ENCODE results near the gene CNTNAP1.

CNTNAP1 gene

DNA sequence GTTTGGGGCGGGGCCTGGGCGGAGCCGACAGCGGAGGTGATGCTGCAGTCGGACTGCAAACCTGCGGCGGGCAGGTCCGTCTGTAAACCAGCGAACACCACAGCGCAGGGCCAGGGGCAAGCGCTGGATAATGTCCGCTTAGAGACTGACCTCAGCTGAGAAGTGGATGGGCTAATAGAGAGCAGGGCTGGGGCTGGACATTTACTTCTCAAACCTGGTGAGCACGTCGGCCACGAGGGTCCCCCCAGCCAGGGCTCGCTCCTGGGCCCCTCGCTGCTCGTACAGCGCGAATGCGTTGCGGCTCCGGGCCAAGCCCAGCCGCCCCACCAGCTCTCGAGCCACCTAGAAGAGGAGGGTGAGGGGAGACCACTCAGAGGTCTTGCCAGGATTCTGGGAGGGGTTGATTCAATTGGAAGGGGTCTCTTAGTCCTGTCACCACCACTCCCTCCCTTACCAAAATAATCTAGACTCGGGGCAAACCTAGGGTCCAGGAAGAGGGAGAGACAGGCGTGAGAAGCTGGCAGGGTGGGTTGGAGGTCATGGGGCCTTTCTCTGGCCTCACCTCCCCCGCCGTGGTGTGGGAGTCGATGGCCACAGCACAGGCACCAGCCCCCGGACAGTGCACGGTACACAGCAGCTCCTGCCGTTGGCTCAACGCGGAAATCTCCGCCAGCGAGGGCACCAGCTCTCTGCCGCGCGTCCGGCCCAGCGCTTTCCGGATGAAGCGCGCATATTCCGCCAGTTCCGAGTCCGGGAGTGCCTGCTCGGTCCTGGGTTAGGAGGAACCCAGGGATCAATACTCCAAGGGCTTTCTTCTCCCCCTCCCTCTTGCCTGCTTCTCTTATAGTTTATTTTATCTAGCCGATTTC, 11.3 kb upstream of the CNTNAP1 start:
- DNase-seq (ENCODE audit: low read depth): no peak

GRCh38 chr17:42672038-42672437, 10.3 kb upstream of the CNTNAP1 start:
- DNase-seq (ENCODE audit: low read depth): no peak

DNA sequence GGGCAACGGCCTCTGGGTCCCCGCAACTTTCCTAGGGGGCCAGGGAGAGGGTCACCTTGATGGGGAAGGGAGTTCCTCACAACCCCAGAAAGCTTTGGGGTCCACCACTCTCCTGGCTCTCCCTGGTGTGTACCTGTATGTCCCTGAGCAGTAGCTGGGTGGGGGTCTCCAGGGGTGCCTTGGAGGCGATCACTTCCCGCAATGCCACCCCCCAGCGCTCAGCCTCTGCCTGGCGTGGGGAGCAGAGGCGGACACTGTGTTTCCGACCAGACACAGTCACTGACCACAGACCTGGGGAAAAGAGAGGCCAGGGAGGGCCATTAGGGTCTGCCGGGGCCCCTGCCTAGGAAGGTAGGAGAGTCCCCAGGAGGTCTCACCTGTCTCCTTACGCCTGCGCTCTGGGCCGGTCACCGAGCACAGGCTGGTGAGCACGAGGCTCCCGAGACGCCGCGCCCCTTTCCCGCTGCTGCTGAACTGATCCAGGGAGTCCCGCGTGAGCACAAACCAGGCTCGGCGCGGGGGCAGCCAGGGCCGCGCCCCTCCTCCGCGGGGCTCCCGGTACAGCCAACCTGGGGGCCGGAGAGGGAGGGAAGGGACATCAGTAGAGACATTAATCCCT, 9.0 kb upstream of the CNTNAP1 start:
- DNase-seq (ENCODE audit: low read depth): no peak

GRCh38 chr17:42673885-42674754, 8.2 kb upstream of the CNTNAP1 start:
- DNase-seq (ENCODE audit: low read depth): no peak

- DNase-seq (ENCODE audit: low read depth): no peak
These were observed 7.5 kb upstream of the CNTNAP1 start for GRCh38 chr17:42674755-42675347.

DNA sequence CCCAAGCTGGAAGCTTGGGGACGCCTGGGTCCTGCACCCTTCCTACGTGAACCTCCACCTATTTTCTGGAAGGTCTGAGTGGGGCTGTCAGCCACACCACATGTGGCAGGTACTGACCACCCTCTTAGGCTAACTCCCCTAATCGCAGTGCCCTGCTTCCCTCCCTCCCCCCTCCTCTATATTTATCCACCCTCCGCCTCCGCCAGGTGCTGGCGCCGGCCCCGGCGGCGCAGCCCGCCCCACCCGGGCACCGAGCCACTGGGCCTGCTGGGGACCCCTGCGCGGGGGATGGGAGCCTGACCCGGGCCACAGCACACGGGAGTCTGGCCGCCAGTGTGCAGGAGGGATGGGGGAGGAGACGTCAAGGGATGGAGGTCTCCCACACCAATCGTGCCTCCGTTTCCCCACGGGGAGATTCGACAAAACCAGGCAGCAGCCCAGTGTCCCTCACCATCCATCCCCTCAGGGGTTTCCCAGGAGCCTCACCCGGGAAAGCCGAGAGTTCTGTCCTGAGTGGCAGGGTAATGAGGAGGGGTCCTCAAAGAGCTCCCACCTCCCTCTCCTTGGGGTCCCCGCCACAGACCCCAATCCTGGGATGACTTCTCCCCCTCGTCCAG, 6.9 kb upstream of the CNTNAP1 start:
- no peak for DNase-seq (ENCODE audit: low read depth)

GRCh38 chr17:42675965-42676423, 6.3 kb upstream of the CNTNAP1 start:
- no peak for DNase-seq (ENCODE audit: low read depth)

GRCh38 chr17:42676424-42677011, 5.8 kb upstream of the CNTNAP1 start, which contains the start of gene PLEKHH3:
TSS of gene PLEKHH3 (minus strand) at chr17:42676994. CDS start at chr17:42676563, 431 bp downstream.
- DNase-seq (ENCODE audit: low read depth): no peak

DNA sequence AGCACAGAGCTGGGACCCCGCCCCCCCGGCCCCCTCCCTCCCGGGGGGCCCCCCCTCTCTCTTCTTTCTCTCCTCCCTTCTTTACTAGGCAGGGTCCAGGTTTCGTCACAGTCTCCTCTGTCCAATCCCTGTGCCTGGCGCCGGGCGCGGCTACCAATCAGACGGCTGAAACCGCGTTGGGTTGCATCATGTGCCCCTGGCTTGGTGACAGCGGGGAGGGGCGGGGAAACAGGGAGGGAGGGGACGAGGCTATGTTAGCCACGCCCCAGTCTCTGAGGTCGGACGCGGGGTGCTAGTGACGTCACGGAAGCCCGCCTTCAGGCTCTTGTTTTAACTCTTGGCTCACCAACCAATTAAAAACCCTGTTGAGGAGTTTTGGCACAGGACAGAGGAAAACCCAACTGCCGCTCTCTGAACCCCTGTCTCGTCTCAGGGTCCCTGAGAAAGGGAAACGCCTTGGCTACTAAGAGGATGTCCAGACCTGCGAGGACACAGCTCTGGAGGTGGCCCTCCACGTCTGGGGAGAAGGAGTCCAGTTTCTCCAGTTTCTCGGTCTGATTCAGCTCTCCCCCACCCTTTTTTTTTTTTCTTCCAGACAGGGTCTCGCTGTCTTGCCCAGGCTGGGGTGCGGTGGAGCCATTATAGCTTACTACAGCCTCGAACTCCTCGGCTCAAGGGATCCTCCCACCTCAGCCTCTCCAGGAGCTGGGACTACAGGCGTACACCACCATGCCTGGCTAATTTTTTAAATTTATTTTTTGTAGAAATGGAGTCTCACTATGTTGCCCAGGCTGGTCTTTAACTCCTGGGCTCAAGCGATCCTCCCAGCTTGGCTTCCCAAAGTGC, 5.1 kb upstream of the CNTNAP1 start:
- peak; percentile 97 for DNase-seq (ENCODE audit: low read depth)

- DNase-seq (ENCODE audit: low read depth): peak; percentile 55
These were observed 4.2 kb upstream of the CNTNAP1 start for GRCh38 chr17:42677921-42678781.

GRCh38 chr17:42678951-42679491, 3.3 kb upstream of the CNTNAP1 start:
- DNase-seq (ENCODE audit: low read depth): no peak

DNA sequence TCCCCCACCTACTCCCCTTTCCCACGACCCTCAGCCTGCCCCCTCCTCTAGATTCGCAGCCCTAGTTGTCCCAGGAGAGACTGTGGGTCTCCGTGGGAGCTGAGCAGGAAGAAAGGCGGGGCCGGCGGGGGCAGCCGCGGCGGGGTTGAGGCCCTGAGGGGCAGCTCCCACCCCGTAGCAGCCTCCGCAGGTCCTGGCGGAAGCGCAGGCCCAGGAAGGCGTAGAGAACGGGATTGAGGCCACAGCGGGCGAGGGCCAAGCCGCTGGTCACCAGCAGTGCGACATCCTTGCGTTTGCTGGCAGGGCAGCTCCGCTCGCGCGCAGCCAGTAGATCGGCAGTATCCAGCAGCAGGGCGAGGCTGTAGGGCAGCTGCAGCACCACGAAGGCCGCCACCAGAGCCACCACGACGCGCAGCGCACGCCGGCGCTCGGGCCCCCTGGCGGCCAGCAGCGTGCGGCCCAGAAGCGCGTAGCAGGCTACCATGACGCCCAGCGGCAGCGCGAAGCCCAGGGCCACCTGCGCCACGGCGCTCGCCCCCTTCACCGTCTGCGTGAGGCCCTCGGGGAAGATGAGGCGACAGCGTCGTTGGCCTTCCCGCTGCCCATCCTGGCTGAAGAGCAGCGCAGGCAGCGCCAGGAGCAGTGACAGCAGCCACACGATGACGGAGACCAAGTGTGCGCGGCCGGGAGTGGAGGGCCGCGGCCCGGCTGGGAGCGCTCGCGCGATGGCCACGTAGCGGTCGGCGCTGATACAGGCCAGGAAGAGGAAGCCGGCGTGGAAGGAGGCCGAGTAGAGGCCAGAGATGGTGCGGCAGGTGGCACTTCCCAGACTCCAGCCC, 2.6 kb upstream of the CNTNAP1 start:
- no peak for DNase-seq (ENCODE audit: low read depth)

DNA sequence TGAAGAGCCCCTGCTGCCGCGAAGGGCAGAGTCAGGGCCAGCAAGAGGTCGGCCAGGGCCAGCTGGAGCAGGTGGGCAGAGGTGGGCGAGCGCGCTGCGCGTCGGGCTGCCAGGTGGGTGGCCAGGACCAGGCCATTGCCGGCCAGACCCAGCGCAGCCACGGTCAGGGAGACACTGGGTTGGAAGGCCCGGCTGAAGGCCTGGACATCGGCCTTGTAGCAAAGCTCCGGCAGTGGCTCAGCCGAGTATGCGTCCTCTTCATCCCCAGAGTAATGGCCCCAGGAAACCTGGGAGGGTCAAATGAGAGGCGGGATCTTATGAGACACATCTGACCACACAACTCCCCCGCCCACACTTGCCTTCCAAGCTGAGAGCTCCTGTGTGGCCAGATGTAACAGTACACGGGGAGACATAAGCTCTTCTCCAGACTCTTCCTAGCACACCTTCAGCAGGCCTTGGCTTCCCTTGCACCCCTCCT, 2.0 kb upstream of the CNTNAP1 start:
- DNase-seq (ENCODE audit: low read depth): no peak

DNA sequence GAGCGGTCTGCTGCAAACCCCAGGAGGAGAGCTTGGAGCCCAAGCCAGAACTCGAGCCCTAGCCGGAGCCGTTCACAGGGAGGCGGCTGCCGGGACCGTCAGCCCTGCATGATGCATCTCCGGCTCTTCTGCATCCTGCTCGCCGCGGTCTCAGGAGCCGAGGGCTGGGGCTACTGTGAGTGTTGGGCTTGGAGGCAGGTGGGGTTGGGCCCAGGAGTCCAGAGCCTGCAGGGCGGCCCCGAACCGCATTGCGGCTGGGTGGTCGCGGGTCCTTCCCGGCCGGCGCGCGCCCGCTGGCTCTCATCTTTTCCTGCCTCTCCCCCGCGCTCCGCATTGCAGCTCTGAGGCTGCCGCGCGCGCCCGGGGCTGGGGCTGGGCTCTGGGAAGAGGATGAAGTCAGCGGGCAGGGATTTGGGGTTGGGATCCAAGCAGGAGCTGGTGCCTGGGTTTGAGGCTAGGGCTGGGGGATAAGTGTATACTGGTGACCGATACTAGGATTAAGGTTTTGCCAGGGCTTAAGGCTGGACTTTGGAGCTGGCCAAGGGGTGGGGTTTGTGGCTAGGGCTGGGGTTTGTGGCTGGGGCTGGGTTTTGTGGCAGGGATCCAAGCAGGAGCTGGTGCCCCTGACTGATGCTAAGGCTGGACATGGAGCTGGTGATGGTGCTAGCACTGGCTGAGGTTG, 532 bp downstream of the CNTNAP1 start:
- DNase-seq (ENCODE audit: low read depth): no peak

- DNase-seq (ENCODE audit: low read depth): no peak
These were observed 1.2 kb downstream of the CNTNAP1 start for GRCh38 chr17:42683407-42684034.

GRCh38 chr17:42684929-42685556, 2.7 kb downstream of the CNTNAP1 start:
- no peak for DNase-seq (ENCODE audit: low read depth)
